Hepatocyte (in vitro differentiated cells): ENCODE data around the gene DDC. TPM values are rescaled to one million over a fixed set of nuclear protein-coding genes. Genes with fewer than 3 reads are reported as not detected.
A peak's percentile ranks its signal among the peaks of the same experiment; 100 is the strongest.

ENCODE experiments used
- DNase-seq: peaks from one replicate; pipeline ENCODE4 v3.0.0-alpha.2; 2016; ENCODE audit warnings: low spot score
- H2AFZ ChIP-seq: fragments of 200-600 bp; sonication (generic); 2 replicates; pipeline ENCODE4 v1.6.0; 2016; ENCODE audit warnings: antibody characterized with exemption, mild to moderate bottlenecking
- H3K27ac ChIP-seq: fragments of 200-600 bp; sonication (generic); 2 replicates; pipeline ENCODE4 v1.5.1; 2016; ENCODE audit warnings: mild to moderate bottlenecking
- H3K27me3 ChIP-seq: fragments of 200-600 bp; sonication (generic); 2 replicates; pipeline ENCODE4 v1.6.1; 2016
- H3K36me3 ChIP-seq: fragments of 200-600 bp; sonication (generic); replicated peaks from 2 replicates; pipeline ENCODE4 v1.5.1; 2016; ENCODE audit warnings: low read depth; ENCODE audit not compliant: insufficient read depth
- H3K4me1 ChIP-seq: fragments of 200-600 bp; sonication (generic); 2 replicates; pipeline ENCODE4 v1.5.1; 2016; ENCODE audit warnings: mild to moderate bottlenecking, moderate library complexity; ENCODE audit not compliant: insufficient read depth
- H3K4me2 ChIP-seq: fragments of 200-600 bp; sonication (generic); 2 replicates; pipeline ENCODE4 v1.6.0; 2016
- H3K4me3 ChIP-seq: fragments of 200-600 bp; sonication (generic); 2 replicates; pipeline ENCODE4 v1.5.1; 2016; ENCODE audit warnings: mild to moderate bottlenecking
- H3K79me2 ChIP-seq: fragments of 200-600 bp; sonication (generic); 2 replicates; pipeline ENCODE4 v1.6.0; 2017; ENCODE audit warnings: mild to moderate bottlenecking
- H3K9me2 ChIP-seq: fragments of 200-600 bp; sonication (generic); replicated peaks from 2 replicates; pipeline ENCODE4 v1.6.0; 2017; ENCODE audit warnings: mild to moderate bottlenecking; ENCODE audit not compliant: insufficient read depth
- H3K9me3 ChIP-seq: fragments of 200-600 bp; sonication (generic); 2 replicates; pipeline ENCODE4 v1.5.1; 2016; ENCODE audit warnings: low read depth, mild to moderate bottlenecking
- H4K20me1 ChIP-seq: fragments of 200-600 bp; sonication (generic); 2 replicates; pipeline ENCODE4 v1.6.0; 2016; ENCODE audit warnings: mild to moderate bottlenecking; ENCODE audit not compliant: insufficient read depth, poor library complexity, severe bottlenecking
- EZH2 ChIP-seq: fragments of 200-600 bp; sonication (generic); IDR thresholded peaks from 2 replicates; pipeline ENCODE4 v1.6.1; 2016; ENCODE audit warnings: antibody characterized with exemption, mild to moderate bottlenecking, borderline replicate concordance
- EZH2phosphoT487 ChIP-seq: fragments of 200-600 bp; sonication (generic); IDR thresholded peaks from one replicate; pipeline ENCODE4 v1.6.1; 2018; ENCODE audit warnings: antibody characterized with exemption, mild to moderate bottlenecking, low read depth, moderate library complexity; ENCODE audit not compliant: unreplicated experiment, severe bottlenecking
- WGBS: methylation state at CpG from one replicate; pipeline ENCODE4 v1.1.6; 2016; ENCODE audit warnings: low lambda C conversion rate; ENCODE audit errors: missing lambda C conversion rate; 5-methylcytosine and 5-hydroxymethylcytosine counted together
- polyA plus RNA-seq: library from polyadenylated mRNA; unstranded; fragments of >200 nt; fragmentation: Nextera tagmentation; extraction: Ambion mirVana; gene quantifications from 2 replicates; pipeline ENCODE4 v1.2.1, GENCODE V29; 2016
- total RNA-seq: library from RNA; depleted of rRNA; stranded (reverse); fragments of >200 nt; gene quantifications from 2 replicates; pipeline ENCODE4 v1.2.3, GENCODE V29; 2014
- TF ChIP-seq, protein P1 (sequence below): fragments of 200-600 bp; sonication (generic); IDR thresholded peaks from 2 replicates; pipeline ENCODE4 v1.5.1; 2016; ENCODE audit warnings: antibody characterized with exemption, mild to moderate bottlenecking; ENCODE audit not compliant: poor library complexity

DDC gene
- total and polyA plus RNA-seq, 2 experiments from 2014 or later = 42.4 to 56.1 TPM

GRCh38 chr7:50504646-50505546 lies 60.3 kb downstream of the DDC start:
- H3K36me3 ChIP-seq = no peaks in the 10 kb centered on the region
- H4K20me1 ChIP-seq = no peaks in the 10 kb centered on the region
- peaks cover 20% of the 10 kb centered on the region for H3K4me1 ChIP-seq
- H3K27me3 ChIP-seq = no peaks in the 10 kb centered on the region
- H3K9me3 ChIP-seq = no peaks in the 10 kb centered on the region
- H2AFZ ChIP-seq = no peak overlapping the region
- H3K79me2 ChIP-seq = no peaks in the 10 kb centered on the region
- 90% methylated on average over 12 of the region's 12 CpGs for WGBS
- no peak overlapping the region for H3K27ac ChIP-seq
- TF ChIP-seq, protein P1, sequence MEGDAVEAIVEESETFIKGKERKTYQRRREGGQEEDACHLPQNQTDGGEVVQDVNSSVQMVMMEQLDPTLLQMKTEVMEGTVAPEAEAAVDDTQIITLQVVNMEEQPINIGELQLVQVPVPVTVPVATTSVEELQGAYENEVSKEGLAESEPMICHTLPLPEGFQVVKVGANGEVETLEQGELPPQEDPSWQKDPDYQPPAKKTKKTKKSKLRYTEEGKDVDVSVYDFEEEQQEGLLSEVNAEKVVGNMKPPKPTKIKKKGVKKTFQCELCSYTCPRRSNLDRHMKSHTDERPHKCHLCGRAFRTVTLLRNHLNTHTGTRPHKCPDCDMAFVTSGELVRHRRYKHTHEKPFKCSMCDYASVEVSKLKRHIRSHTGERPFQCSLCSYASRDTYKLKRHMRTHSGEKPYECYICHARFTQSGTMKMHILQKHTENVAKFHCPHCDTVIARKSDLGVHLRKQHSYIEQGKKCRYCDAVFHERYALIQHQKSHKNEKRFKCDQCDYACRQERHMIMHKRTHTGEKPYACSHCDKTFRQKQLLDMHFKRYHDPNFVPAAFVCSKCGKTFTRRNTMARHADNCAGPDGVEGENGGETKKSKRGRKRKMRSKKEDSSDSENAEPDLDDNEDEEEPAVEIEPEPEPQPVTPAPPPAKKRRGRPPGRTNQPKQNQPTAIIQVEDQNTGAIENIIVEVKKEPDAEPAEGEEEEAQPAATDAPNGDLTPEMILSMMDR = no peak
- no peak for TF ChIP-seq EZH2phosphoT487
- TF ChIP-seq EZH2 = no peak
- no peaks in the 10 kb centered on the region for H3K9me2 ChIP-seq
- DNase-seq = no peak
- no peak overlapping the region for H3K4me2 ChIP-seq
- no peak overlapping the region for H3K4me3 ChIP-seq

- H3K9me3 ChIP-seq = no peaks in the 10 kb centered on the region
- H3K36me3 ChIP-seq = no peaks in the 10 kb centered on the region
- no peak overlapping the region for H2AFZ ChIP-seq
- no peak overlapping the region for H3K4me3 ChIP-seq
- 86% methylated on average over 5 of the region's 5 CpGs for WGBS
- DNase-seq = no peak
- H3K27me3 ChIP-seq = no peaks in the 10 kb centered on the region
- H3K4me1 ChIP-seq = peaks cover 20% of the 10 kb centered on the region
- no peaks in the 10 kb centered on the region for H3K79me2 ChIP-seq
- no peaks in the 10 kb centered on the region for H4K20me1 ChIP-seq
- no peak overlapping the region for H3K4me2 ChIP-seq
- H3K9me2 ChIP-seq = no peaks in the 10 kb centered on the region
- TF ChIP-seq EZH2 = no peak
- TF ChIP-seq, protein P1 = no peak
- TF ChIP-seq EZH2phosphoT487 = no peak
- peak overlapping the region; percentile 62 for H3K27ac ChIP-seq
Observed at GRCh38 chr7:50502947-50503346, 62.3 kb downstream of the DDC start.

GRCh38 chr7:50502001-50502684 lies 63.1 kb downstream of the DDC start:
- 68% methylated on average over 8 of the region's 8 CpGs for WGBS
- no peaks in the 10 kb centered on the region for H4K20me1 ChIP-seq
- no peaks in the 10 kb centered on the region for H3K79me2 ChIP-seq
- H3K36me3 ChIP-seq = no peaks in the 10 kb centered on the region
- peaks cover 27% of the 10 kb centered on the region for H3K4me1 ChIP-seq
- H3K27me3 ChIP-seq = no peaks in the 10 kb centered on the region
- H3K4me2 ChIP-seq = no peak overlapping the region
- no peak overlapping the region for H3K4me3 ChIP-seq
- no peak overlapping the region for H2AFZ ChIP-seq
- TF ChIP-seq, protein P1 = no peak
- TF ChIP-seq EZH2 = no peak
- no peak for TF ChIP-seq EZH2phosphoT487
- H3K9me3 ChIP-seq = no peaks in the 10 kb centered on the region
- no peaks in the 10 kb centered on the region for H3K9me2 ChIP-seq
- H3K27ac ChIP-seq = peak overlapping the region; percentile 76
- peak; percentile 71 for DNase-seq
